Dedifferentiated amniotic fluid mesenchymal stem cell (primary cell): Measurements from ENCODE around the gene KRT6A.

Experiments used
- DNase-seq: peaks from one replicate; pipeline ENCODE4 v3.0.0-alpha.2; 2016; ENCODE audit errors: extremely low spot score

KRT6A gene

GRCh38 chr12:52493172-52493571, at the start of gene KRT6A:
Gene KRT6A (minus strand): TSS chr12:52493257. CDS start chr12:52493188, 69 bp downstream.
- DNase-seq = no peak

GRCh38 chr12:52542157-52542556, 49.1 kb upstream of the KRT6A start:
- DNase-seq = no peak

- no peak for DNase-seq
These were observed 48.7 kb upstream of the KRT6A start for GRCh38 chr12:52541709-52542108.

- DNase-seq = no peak
These were observed 47.5 kb upstream of the KRT6A start for GRCh38 chr12:52540531-52540930.

- no peak for DNase-seq
These were observed 46.7 kb upstream of the KRT6A start for GRCh38 chr12:52539821-52540173.

- DNase-seq = peak; percentile 78
These were observed 46.2 kb upstream of the KRT6A start for GRCh38 chr12:52539083-52539820.

- DNase-seq = no peak
These were observed 44.0 kb upstream of the KRT6A start for GRCh38 chr12:52537101-52537500.

GRCh38 chr12:52535574-52535973, 42.5 kb upstream of the KRT6A start:
- no peak for DNase-seq

GRCh38 chr12:52534482-52534881, 41.4 kb upstream of the KRT6A start:
- DNase-seq = no peak

- DNase-seq = no peak
These were observed 40.8 kb upstream of the KRT6A start for GRCh38 chr12:52533686-52534470.

- DNase-seq = no peak
These were observed 39.6 kb upstream of the KRT6A start for GRCh38 chr12:52532636-52533035.

GRCh38 chr12:52531566-52532300, 38.7 kb upstream of the KRT6A start:
- DNase-seq = no peak

- DNase-seq = no peak
These were observed 37.8 kb upstream of the KRT6A start for GRCh38 chr12:52530905-52531304.

GRCh38 chr12:52530366-52530765, 37.3 kb upstream of the KRT6A start:
- no peak for DNase-seq

GRCh38 chr12:52529846-52530245, 36.8 kb upstream of the KRT6A start:
- no peak for DNase-seq

GRCh38 chr12:52529417-52529816, 36.4 kb upstream of the KRT6A start:
- DNase-seq = no peak

- DNase-seq = no peak
These were observed 35.6 kb upstream of the KRT6A start for GRCh38 chr12:52528641-52529143.

- DNase-seq = no peak
These were observed 34.2 kb upstream of the KRT6A start for GRCh38 chr12:52527121-52527800.

- no peak for DNase-seq
These were observed 33.5 kb upstream of the KRT6A start for GRCh38 chr12:52526511-52526951.

- no peak for DNase-seq
These were observed 32.8 kb upstream of the KRT6A start for GRCh38 chr12:52525661-52526499.
